ENCODE results near the gene MOXD1.
"Not testable (repeated sequence)": the region's sequence is repeated elsewhere in the genome, so short reads cannot be mapped to it uniquely, and the experiment has no call there.

Gene MOXD1

GRCh38 chr6:132285004-132285780 lies 116.1 kb downstream of the MOXD1 start:
- FAIRE-seq (no peak), DNase-seq (ENCODE audit: insufficient read length, low spot score) (no peak)

GRCh38 chr6:132282696-132283095 lies 118.6 kb downstream of the MOXD1 start:
- DNase-seq (ENCODE audit: insufficient read length, low spot score) (no peak), FAIRE-seq (no peak)

GRCh38 chr6:132280436-132280835 lies 120.8 kb downstream of the MOXD1 start:
- FAIRE-seq = no peak

GRCh38 chr6:132279592-132280139 lies 121.6 kb downstream of the MOXD1 start:
- FAIRE-seq (peak; percentile 87), DNase-seq (ENCODE audit: insufficient read length, low spot score) (peak; percentile 29)

More at GRCh38 chr6:132280436-132280835, 120.8 kb downstream of the MOXD1 start:
- DNase-seq (ENCODE audit: insufficient read length, low spot score) = no peak

GRCh38 chr6:132275066-132275970 lies 126.0 kb downstream of the MOXD1 start:
- no peak for DNase-seq (ENCODE audit: insufficient read length, low spot score)
- no peak for FAIRE-seq

GRCh38 chr6:132272776-132273175 lies 128.5 kb downstream of the MOXD1 start:
- FAIRE-seq (no peak), DNase-seq (ENCODE audit: insufficient read length, low spot score) (no peak)

GRCh38 chr6:132270726-132271402 lies 130.4 kb downstream of the MOXD1 start:
- peak; percentile 18 for FAIRE-seq
- no peak for DNase-seq (ENCODE audit: insufficient read length, low spot score)

GRCh38 chr6:132268666-132269065 lies 132.6 kb downstream of the MOXD1 start:
- FAIRE-seq = peak; percentile 83
- DNase-seq (ENCODE audit: insufficient read length, low spot score) = not testable (repeated sequence)

- FAIRE-seq = no peak
- DNase-seq (ENCODE audit: insufficient read length, low spot score) = no peak
Observed at GRCh38 chr6:132268209-132268608, 133.1 kb downstream of the MOXD1 start.

GRCh38 chr6:132265451-132266097 lies 135.7 kb downstream of the MOXD1 start:
- DNase-seq (ENCODE audit: insufficient read length, low spot score) = no peak
- FAIRE-seq = no peak

GRCh38 chr6:132264021-132264500 lies 137.2 kb downstream of the MOXD1 start:
- FAIRE-seq = no peak
- no peak for DNase-seq (ENCODE audit: insufficient read length, low spot score)

GRCh38 chr6:132261354-132261753 lies 139.9 kb downstream of the MOXD1 start:
- DNase-seq (ENCODE audit: insufficient read length, low spot score) (no peak), FAIRE-seq (no peak)

- FAIRE-seq (no peak), DNase-seq (ENCODE audit: insufficient read length, low spot score) (no peak)
Observed at GRCh38 chr6:132259070-132259469, 142.2 kb downstream of the MOXD1 start.

- FAIRE-seq (no peak), DNase-seq (ENCODE audit: insufficient read length, low spot score) (no peak)
Observed at GRCh38 chr6:132257561-132257960, 143.7 kb downstream of the MOXD1 start.

- FAIRE-seq (no peak), DNase-seq (ENCODE audit: insufficient read length, low spot score) (no peak)
Observed at GRCh38 chr6:132256457-132256856, 144.8 kb downstream of the MOXD1 start.

- DNase-seq (ENCODE audit: insufficient read length, low spot score) (no peak), FAIRE-seq (no peak)
Observed at GRCh38 chr6:132253906-132254305, 147.4 kb downstream of the MOXD1 start.

GRCh38 chr6:132253211-132253610 lies 148.1 kb downstream of the MOXD1 start:
- FAIRE-seq (no peak), DNase-seq (ENCODE audit: insufficient read length, low spot score) (no peak)

GRCh38 chr6:132252113-132252512 lies 149.2 kb downstream of the MOXD1 start:
- FAIRE-seq = no peak
- no peak for DNase-seq (ENCODE audit: insufficient read length, low spot score)

GRCh38 chr6:132251711-132252110 lies 149.6 kb downstream of the MOXD1 start:
- DNase-seq (ENCODE audit: insufficient read length, low spot score) (no peak), FAIRE-seq (no peak)

Measured in GM19239 (cell line).